Stimulated activated CD4-positive, alpha-beta T cell treated with anti-CD3 and anti-CD28 coated beads, Interleukin-2, amount 100 ng/mL, for 24 hours (primary cell): ENCODE measurements around the gene HNRNPA1.
"Not testable (repeated sequence)": the region's sequence is repeated elsewhere in the genome, so short reads cannot be mapped to it uniquely, and the experiment has no call there.

ENCODE experiments used
- DNase-seq, 2 donors: peaks; one replicate each; pipeline ENCODE4 v3.0.0-alpha.2; 2020

The HNRNPA1 gene

DNA sequence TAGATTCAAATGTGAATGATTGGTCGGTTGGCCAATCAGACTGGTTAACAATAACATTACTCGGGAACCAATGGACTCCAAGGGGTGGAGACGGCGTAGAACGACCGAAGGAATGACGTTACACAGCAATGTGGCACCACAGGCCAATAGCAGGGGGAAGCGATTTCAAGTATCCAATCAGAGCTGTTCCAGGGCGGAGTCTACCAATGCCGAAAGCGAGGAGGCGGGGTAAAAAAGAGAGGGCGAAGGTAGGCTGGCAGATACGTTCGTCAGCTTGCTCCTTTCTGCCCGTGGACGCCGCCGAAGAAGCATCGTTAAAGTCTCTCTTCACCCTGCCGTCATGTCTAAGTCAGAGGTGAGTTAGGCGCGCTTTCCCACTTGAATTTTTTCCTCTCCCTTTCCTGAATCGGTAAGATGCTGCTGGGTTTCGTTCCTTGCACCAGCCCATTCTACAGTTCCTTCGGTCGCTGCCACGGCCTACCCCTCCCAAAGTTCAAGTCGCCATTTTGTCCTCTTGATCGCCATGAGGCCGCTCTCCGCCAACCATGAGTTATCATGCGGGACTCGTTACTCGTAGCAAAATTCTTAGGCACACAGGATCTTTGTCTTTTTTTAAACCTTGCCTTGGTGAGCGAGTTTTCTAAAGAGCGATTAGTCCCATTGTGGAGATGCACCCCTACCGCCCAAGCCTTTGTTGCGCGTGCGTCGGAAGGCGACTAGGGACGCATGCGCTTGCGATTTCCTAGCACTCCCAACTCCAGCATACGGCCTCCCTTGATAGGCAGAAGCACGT lies at the start of gene HNRNPA1:
Gene HNRNPA1 (plus strand): TSS at position 259 of the 793 bp plus-strand sequence. CDS start 82 bp downstream, at position 341.
- DNase-seq: peak; percentile 87 to 93

DNA sequence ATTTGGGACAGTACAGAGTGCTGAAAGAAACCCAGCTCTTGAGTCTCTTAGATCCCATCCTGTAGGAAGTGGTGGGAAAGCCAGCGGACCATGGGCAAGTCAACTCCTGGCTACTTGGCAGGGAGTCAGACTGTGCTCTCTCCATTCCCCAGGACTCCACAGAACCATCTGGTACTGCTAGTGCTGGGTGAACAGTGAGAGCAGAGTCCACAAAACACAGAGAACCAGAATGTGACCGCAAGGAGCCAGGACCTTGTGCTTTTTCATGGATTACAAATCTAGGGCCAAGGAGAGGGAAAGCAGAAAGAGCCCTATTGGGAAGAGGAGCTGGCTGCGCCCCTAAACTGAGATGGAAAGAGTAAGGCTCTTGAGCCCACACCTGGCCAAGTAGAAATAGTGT lies 49.3 kb upstream of the HNRNPA1 start:
- DNase-seq: not testable (repeated sequence)

DNA sequence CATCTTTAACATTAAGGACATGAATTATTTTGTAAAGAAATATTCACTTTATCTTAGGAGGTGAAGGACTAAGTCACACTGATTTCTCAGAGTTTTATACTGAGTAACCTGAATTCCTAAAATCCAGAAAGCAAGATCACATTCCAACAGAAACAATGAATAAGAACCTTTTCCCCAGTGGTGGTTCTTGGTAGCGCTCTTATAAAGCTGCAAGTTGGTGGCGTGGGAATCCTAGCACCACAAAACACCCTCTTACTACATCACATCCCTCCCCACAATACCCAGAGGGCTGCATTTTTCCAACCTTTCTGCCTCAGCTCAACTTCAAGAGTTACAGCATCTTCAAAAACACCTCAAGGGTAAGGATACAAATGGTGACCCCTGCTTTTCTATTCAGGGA lies 47.7 kb upstream of the HNRNPA1 start:
- DNase-seq: no peak

DNA sequence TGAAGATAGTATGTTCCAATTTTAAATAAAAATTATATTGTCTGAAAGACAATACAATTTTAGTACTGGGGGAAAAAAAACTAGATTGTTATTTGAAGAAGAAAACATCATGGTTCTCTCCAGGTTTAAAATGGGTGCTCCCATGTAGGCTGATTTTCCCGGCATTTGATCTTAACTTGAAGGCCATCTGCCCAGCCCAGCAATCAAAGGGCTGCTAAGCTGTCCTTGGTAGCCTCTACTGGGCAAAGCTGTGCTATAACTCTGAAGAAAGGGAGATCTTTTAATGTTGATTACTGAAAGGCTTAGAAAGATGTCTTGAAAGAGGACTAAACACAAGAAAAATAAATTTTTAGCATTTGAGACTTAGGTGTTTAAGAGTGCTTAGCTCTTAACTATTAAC lies 42.0 kb upstream of the HNRNPA1 start:
- no peak for DNase-seq

DNA sequence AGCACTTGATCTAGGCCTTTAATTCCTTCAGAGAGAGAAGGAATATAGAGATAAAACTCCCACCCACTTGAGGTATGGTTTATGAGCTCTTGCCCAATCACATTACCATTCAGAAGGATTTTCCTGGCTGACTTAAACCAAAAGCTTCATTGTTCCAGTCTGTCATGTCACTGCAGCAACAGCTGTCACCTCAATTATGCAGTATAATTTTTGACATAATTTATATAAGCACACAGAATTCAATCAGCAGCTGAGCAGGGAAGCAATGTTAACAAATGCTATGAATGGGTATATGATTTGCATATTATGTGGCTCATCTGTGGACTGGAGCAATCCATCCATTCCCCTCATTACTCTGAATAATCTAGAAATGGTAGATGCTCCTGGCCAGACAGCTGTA lies 40.9 kb upstream of the HNRNPA1 start:
- no peak for DNase-seq

DNA sequence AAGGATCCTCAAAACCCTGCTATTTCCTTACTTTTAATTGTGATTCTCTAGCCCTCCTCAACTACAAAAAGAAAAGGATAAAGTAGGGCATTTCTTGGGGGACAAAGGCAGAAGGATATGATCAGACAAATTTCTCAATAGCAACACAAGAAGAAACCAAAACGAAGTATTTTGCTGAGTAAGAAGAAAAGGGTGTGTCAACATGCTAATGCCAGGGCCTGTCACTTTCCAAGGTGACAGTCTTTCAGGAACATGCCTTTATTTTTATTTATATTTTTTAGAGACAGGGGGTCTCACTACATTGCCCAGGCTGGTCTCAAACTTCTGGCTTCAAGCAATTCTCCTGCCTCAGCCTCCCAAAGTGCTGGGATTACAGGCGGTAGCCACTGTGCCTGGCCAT lies 40.4 kb upstream of the HNRNPA1 start:
- no peak for DNase-seq

DNA sequence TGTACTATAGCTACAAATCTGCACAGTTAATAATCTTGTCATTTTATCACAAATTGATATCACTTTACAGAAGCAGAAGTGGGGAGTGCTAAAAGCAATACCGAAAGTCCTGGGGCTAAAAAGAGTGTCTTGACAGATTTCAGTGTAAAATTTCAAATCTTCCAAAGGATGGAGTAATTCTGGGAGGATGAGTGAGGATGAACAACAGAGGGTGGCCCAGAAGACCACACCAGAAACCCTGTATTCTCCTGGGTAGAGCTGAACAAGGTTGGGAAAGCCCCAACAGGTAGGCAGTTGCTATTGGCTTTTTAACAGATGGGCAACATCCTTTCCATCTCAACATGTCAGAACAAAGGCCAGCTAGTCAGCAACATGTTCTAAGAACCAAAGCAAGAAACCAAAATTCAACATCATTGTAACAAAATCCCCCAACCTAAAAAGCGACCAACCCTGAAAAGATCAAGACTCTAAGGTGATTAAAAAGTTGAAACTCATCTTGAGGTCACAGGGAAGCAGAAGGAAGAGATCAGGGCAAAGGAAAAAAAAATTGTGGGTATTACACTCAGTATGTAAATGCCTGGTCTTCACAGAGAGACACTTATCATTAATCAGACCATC lies 39.4 kb upstream of the HNRNPA1 start:
- DNase-seq: no peak

DNA sequence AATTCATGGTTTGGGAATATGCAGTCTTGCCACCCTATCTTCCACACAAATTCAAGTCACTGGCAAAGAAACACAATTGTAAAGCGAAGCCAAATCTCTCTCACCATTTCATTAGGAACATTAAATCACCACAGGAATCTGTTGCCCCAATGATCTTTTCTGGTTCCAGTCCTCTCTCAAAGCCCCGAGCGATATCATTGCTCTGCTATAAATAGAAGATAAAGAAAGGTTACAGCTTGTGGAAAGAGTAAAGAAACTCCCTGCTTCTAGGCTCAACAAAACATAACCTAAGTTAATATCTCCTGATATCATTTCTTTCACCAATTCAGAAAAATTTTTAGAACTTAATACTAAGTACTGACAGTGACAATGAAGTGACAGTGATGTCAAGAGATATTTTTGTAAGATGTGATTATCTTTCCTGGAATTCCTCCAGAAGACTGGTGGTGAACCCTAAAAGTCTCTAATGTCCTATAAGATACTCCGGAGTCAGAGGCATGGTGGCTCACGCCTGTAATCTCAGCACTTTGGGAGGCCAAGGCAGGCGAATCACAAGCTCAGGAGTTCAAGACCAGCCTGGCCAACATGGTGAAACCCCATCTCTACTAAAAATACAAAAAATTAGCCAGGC lies 34.4 kb upstream of the HNRNPA1 start:
- no peak for DNase-seq

DNA sequence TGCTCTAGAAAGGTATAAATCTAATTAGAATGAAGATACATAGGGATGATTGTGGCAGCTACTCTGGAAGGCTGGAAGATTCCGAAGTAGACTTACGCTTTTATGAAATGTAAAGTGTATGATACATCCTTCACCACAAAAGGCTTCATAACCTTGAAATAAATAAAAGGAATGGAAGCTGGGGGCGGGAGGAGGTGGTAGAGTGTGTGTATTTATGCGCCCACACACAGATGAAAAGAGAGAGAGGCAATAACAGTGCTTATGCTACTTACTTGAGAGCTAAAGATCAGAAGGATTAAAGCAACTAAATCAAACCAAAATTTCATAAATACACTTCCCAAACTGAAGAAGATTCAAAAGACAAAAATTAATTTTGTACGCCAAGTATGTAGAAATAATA lies 31.0 kb upstream of the HNRNPA1 start:
- DNase-seq: no peak

DNA sequence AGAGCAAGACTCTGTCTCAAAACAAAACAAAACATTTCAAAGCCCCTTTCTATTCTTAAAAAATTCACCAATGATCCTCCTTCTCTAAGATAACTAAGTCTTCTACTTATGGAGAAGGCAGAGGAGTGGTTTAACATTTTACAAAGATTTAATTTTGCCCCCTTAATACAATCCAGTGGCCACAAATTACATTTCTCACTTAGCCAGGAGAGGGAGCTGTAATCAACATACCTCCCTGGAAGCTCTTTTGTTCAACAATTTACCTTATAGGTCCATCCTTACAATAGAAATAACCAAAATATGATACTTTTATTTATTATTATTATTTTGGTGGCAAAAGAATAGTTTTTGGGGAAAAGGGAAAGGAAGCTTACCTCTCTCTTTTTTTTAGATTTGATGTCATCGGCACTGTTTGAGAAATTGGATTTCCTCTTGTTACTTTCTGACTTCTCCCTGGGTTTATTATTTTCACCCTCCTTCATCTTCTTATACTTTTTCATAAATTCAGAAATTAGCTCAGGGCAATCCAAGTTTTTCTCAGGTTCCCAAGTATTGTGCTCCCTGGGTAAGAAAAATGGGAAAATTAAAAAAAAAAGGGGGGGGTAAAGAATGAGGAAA lies 28.8 kb upstream of the HNRNPA1 start:
- no peak for DNase-seq

DNA sequence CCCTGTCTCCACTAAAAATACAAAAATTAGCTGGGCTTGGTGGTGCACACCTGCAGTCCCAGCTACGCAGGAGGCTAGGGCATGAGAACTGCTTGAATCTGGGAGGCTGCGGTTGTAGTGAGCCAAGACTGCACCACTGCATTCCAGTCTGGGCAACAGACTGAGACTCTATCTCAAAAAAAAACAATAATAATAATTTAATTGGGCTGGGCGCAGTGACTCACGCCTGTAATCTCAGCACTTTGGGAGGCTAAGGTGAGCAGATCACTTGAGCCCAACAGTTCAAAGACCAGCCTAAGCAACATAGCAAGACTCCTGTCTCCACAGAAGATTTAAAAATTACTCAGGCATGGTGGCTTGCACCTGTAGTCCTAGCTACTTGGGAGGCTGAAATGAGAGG lies 27.3 kb upstream of the HNRNPA1 start:
- DNase-seq: no peak

DNA sequence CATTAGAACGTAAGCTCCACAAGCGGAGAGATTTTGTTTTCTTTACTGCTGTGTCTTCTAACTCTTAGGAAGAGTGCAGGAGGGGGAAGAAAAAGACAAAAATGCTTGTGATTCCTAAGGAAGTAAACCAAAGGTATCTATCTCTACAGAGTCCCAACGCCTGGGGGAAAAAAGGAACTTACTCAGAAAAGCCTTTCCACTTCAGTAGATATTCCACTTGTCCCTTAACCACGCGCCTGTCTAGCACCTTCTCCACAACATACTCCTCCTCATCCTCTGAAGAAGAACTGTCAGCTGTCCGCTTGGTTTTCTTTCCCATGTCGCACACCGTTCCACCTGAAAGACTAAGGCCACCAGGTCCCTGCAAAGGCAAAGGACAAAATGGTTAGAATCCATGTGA lies 23.2 kb upstream of the HNRNPA1 start:
- DNase-seq: no peak

DNA sequence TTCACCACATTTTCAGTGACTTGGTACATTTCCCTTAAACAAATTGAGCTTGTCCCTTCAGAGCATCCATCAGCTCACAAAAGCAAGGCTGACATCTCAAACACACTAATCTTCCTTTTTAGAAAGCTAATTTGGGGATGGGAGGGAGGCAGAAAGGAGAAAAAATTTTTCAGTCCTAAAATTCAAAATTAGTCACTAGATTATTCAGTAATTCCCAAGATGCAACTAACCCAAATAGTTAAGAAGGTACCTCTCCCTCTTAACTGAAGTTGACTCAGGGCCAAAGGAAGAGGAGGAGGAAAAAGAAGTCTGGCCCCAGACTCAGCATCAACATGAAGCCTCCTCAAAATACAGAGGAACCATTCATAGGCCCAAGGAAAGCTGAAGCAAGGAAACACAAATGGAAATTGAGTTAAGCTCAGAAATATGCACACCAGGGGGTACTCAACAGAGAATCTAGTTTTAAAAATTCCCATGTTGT lies 22.3 kb upstream of the HNRNPA1 start:
- DNase-seq: no peak

DNA sequence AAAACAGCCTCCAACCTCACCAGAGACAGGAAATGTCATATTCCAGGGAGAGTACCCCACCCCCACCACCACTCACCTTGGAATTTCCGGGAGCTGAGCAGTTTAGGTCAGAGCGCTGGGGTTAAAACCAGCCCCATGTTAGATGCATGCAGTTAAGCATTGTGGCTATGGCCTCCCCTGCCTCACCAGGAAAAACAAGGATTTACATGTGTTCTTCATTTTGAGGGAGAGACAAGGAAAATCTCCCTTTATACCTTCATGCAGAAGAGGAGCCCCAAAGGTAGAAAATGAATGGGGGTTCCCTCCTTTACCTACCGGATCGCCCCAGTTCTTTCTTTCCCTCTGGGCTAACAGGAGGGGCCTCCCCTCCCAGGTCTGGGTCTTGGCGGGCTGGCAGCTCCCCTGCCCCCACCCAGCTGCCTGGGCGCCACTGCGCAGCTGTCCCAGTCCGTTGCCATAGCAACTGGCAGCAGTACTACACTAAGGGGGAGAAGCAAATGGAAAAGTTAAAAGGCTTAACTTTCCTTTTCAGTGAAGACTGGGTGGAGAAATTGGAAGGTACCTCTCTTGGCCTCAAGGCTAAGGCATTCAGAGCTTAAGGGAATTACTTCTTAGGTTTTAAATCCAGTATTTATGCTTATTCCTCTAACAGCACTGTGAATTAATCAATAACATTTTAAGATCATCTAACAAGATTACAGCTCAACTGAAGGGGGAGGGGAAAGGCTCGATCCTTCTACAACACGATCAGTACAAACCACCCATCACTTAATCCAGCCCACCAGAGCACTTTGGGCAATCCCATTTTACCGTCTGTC lies 21.1 kb upstream of the HNRNPA1 start:
- peak; percentile 38 to 42 for DNase-seq

DNA sequence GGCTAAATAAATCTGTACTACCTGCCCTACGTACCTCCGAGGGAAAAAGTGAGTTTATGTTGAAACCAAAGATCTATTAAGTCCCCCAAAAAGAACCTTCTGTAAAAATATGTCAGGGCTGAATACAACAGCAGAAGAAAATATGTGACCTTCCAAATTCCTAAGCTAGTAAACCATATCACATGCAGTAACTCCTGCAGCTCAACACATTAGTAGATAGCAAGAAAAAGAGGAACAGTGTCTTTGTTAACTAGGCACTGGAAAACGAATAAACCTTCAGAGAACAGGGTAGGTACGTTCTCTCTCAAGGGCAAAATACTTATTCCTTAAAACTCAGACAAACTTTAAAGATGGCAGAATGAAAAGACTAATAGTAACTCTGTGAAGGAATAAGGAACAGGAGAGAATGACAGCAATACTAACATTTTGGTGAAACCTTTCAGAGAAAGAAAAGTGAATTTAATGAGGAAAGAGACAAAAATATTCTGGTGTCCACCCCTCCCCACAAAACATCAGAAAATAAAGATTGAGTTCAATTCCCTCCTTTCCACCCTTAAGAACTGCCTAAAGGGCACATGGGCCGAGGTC lies 18.6 kb upstream of the HNRNPA1 start:
- no peak for DNase-seq

DNA sequence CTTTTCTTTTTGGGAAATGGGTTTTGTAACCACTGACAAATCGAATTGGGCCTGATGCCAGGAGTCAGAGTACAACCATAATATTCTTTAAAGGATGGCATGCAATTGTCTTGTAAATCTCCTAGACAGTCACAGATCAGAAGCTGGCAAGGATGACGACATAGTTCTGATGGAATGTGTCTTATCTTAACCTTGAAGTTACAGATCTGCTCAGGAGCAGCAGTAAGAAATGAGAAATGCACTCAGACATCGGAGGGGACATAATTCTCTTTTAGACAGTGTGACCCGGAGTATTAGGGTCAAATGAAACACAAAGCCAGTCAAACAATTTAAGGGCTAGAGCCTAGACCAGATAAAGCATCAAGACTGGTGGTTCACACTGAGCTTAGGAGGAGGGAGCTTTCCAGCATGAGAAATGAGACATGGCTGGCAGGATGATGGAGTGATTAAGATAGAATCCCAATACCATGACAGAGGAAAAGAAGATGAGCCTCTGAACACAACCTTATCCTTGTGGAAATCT lies 18.1 kb upstream of the HNRNPA1 start:
- no peak for DNase-seq

DNA sequence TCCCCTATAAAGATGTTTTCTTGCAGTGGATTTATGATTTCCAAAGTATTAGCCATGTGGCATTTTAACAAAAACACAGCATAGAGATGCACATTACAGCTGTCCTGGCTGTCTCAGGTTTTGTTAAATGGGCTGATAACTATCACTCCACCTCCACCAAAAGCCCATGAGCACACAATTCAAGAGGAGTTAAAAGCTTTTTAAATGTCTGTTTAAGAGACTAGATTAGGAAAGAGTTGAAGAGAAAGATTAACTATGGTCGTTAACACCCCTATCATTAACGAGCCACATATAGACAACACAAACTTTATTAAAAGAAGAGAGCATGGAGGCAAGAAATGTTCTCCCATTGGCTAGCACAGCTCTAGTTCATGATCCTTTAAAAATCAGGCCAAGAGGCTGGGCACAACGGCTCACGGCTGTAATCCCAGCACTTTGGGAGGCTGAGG lies 15.1 kb upstream of the HNRNPA1 start:
- no peak for DNase-seq

DNA sequence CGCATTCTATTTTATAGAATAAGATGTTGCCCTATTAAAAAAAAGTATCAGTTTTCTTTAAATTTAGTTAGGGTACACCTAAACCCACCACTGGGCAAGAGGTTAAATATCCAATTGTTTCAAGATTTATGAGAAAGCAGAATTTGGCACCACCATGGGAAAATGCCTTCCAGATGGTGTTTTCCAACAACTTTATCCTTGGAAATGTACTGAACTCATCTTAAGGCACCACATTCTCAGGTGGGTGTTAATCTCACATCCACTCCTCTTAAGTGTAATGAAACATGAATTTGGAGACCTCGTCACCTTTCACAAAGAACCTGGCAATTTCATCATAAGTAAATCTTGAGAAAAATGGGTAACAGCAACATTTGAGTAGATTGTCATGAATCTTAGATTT lies 13.7 kb upstream of the HNRNPA1 start:
- no peak for DNase-seq

DNA sequence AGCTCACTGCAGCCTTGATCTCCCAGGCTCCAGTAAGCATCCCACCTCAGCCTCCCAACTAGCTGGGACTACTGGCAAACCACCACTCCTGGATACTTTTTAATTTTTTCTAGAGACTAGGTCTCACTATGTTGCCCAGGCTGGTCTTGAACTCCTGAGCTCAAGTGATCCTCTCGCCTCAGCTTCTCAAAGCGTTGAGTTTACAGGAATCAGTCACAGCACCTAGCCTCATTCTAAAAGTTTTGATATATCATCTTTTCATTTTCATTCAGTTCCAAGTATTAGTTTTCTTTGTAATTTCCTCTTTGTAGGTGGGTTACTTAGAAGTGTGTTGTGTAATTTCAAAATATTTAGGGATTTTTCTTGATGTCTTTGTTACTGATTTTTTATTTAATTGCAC lies 10.2 kb upstream of the HNRNPA1 start:
- DNase-seq: no peak

DNA sequence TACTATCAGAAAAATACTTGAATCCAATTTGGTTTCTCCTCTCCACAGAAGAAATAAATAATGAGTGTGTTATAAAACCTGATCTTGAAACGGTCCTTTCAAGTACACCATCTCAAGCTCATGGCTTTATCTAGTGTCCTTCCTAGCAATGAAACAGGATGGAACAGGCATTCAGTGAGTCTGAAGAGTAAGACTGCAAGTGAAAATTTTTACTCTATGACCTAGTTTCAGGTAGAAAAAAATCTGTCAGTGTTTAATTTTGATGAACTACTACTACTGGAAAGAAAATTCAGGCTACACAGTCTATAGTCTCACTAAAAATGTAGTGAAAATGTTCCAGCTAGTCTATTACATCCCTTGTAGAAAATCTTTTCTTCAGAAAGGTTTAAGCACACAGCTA lies 8.3 kb upstream of the HNRNPA1 start:
- DNase-seq: no peak

DNA sequence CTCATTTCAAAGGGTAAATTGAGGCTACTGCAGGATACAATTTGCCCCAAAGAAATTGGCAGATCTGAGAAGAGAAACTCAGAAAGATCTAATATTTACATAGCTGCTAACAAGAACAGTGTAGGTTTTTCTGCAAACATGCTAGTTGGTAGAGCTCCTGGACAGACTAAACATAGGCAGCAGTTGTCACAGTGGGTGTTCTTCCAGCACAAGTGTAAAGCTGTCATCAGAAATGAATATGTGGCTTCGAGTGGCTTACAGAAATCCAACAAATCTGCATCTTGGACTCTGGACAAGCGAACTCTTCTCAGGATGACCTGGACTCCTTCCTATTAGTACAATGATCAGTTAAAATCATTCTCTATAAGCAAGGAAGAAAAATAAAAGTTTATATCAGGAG lies 6.5 kb upstream of the HNRNPA1 start:
- no peak for DNase-seq

DNA sequence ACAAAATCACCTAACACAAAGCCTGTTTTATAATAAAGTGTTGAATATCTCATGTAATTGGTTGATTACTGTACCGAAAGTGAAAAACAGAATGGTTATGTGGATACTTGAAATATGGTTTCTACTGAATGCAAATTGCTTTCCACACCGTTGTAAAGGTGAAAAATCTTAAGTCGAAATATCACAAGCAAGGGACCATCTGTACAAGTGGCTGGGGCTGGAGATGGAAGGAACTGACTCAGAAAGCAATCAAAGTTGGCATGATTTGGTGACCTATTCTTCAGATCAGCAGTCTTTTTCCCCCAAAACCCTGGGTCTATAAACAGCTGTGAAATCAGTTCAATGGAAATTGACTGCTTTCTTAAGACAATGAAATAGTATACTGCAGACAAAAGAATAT lies 4.2 kb upstream of the HNRNPA1 start:
- DNase-seq: no peak
